ENCODE measurements around the gene ZC3H7B. TPM values are rescaled to one million over a fixed set of nuclear protein-coding genes. Genes with fewer than 3 reads are reported as not detected.

Gene ZC3H7B
- total and polyA plus RNA-seq, 2 experiments from 2014 or later: 5.4 to 54.9 TPM

- H3F3A ChIP-seq (ENCODE audit: insufficient read depth): no peaks in the 10 kb centered on the region
- H3K79me2 ChIP-seq (ENCODE audit: insufficient read depth): peaks cover 11% of the 10 kb centered on the region; the same call in 1 of the 2 replicates
- DNase-seq: no peak
- no peak overlapping the region for H2AFZ ChIP-seq
- TF ChIP-seq EZH2phosphoT487 (IDR thresholded peaks at IDR 0.05; ENCODE audit: insufficient read depth, low read depth): no peak
- no peak overlapping the region for H3K9ac ChIP-seq
- H3K4me3 ChIP-seq: no peak overlapping the region
- no peaks in the 10 kb centered on the region for H3K27me3 ChIP-seq (replicated peaks; ENCODE audit: insufficient read depth)
- no peaks in the 10 kb centered on the region for H4K20me1 ChIP-seq (ENCODE audit: insufficient read depth)
- no peaks in the 10 kb centered on the region for H3K9me2 ChIP-seq (ENCODE audit: insufficient read depth)
- no peak overlapping the region for H3K4me2 ChIP-seq (ENCODE audit: unreplicated experiment)
- H3K27ac ChIP-seq: no peak overlapping the region
- peaks cover 38% of the 10 kb centered on the region for H3K36me3 ChIP-seq (ENCODE audit: low read depth)
- no peaks in the 10 kb centered on the region for H3K9me3 ChIP-seq (ENCODE audit: low read depth)
- 97% methylated on average over 16 of the region's 16 CpGs for WGBS, 2 experiments (ENCODE audit: low coverage in 1 of 2, low lambda C conversion rate in 2 of 2, missing lambda C conversion rate in 2 of 2)
- no peaks in the 10 kb centered on the region for H3K4me1 ChIP-seq (ENCODE audit: insufficient read depth)
- in situ Hi-C loops (cut with MboI): no loop called here
These were observed 33.4 kb upstream of the ZC3H7B start for GRCh38 chr22:41267958-41268357.

DNA sequence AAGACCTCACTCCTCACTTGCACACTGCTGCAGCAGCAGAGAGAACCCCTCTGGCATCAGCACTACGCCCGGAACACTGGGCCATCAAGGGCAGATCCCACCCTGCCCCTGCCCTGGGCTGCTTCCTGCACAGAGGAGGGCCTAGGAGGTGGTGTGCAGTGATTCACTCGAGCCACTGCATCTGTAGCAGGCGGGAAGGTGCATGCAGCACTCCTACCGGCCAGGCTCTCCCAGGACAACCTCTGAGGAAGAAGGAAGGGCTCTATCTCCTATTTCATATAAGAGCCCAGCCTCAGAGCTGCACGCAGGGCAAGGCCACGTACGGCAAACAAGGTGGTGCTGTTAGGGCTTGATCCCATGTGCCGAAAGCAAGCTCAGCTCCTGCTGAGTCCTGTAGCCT, 29.5 kb upstream of the ZC3H7B start:
- no peaks in the 10 kb centered on the region for H4K20me1 ChIP-seq (ENCODE audit: insufficient read depth)
- H3K27ac ChIP-seq: no peak overlapping the region
- no peak for DNase-seq
- H3K9ac ChIP-seq: no peak overlapping the region
- H3K4me2 ChIP-seq (ENCODE audit: unreplicated experiment): no peak overlapping the region
- H3K36me3 ChIP-seq (ENCODE audit: low read depth): peaks cover 45% of the 10 kb centered on the region
- no peaks in the 10 kb centered on the region for H3K9me3 ChIP-seq (ENCODE audit: low read depth)
- H2AFZ ChIP-seq: no peak overlapping the region
- in situ Hi-C loops (cut with MboI): no loop called here
- TF ChIP-seq EZH2 (IDR thresholded peaks at IDR 0.05; ENCODE audit: insufficient read depth, poor library complexity, severe bottlenecking): no peak
- TF ChIP-seq EZH2phosphoT487 (IDR thresholded peaks at IDR 0.05; ENCODE audit: insufficient read depth, low read depth): no peak
- H3K27me3 ChIP-seq (replicated peaks; ENCODE audit: insufficient read depth): no peaks in the 10 kb centered on the region
- H3K4me3 ChIP-seq: no peak overlapping the region
- H3K79me2 ChIP-seq (ENCODE audit: insufficient read depth): peaks cover 40% of the 10 kb centered on the region
- H3K9me2 ChIP-seq (ENCODE audit: insufficient read depth): no peaks in the 10 kb centered on the region
- WGBS, 2 experiments (ENCODE audit: low coverage in 1 of 2, low lambda C conversion rate in 2 of 2, missing lambda C conversion rate in 2 of 2): 98 to 99% methylated on average over 9 of the region's 9 CpGs
- no peaks in the 10 kb centered on the region for H3K4me1 ChIP-seq (ENCODE audit: insufficient read depth)
- no peaks in the 10 kb centered on the region for H3F3A ChIP-seq (ENCODE audit: insufficient read depth)

DNA sequence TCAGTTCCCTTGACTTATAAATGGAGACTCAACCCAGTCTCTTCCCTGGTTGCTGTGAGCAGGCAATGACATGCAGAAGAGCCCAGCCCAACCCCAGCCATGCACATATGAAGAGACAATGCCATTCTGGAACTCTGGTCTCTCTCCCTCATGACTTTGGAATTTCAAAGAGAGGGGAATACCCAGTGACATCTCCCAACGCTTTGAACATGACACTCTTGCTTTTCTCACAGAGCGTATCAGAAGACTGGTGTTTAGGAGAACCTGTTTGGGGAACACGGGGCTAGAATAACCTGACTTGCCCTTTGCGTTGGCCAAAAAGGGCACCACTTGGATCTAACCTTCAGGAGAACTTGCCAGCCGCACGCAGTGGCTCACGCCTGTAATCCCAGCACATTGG, 28.2 kb upstream of the ZC3H7B start:
- Histone ChIP-seq H3F3A (ENCODE audit: insufficient read depth) (no peaks in the 10 kb centered on the region), H3K79me2 (ENCODE audit: insufficient read depth) (peaks cover 50% of the 10 kb centered on the region), H3K9me2 (ENCODE audit: insufficient read depth) (no peaks in the 10 kb centered on the region), H3K4me3 (no peak overlapping the region), H3K9ac (no peak overlapping the region), H3K9me3 (ENCODE audit: low read depth) (no peaks in the 10 kb centered on the region), H3K36me3 (ENCODE audit: low read depth) (peaks cover 52% of the 10 kb centered on the region), H3K4me1 (ENCODE audit: insufficient read depth) (no peaks in the 10 kb centered on the region), H3K4me2 (ENCODE audit: unreplicated experiment) (no peak overlapping the region), H3K27ac (no peak overlapping the region), H3K27me3 (replicated peaks; ENCODE audit: insufficient read depth) (no peaks in the 10 kb centered on the region), H2AFZ (no peak overlapping the region), H4K20me1 (ENCODE audit: insufficient read depth) (no peaks in the 10 kb centered on the region)
- DNase-seq: no peak
- in situ Hi-C loops (cut with MboI): no loop called here
- TF ChIP-seq EZH2 (IDR thresholded peaks at IDR 0.05; ENCODE audit: insufficient read depth, poor library complexity, severe bottlenecking) (no peak), EZH2phosphoT487 (IDR thresholded peaks at IDR 0.05; ENCODE audit: insufficient read depth, low read depth) (no peak)
- 92 to 95% methylated on average over 7 of the region's 7 CpGs for WGBS, 2 experiments (ENCODE audit: low coverage in 1 of 2, low lambda C conversion rate in 2 of 2, missing lambda C conversion rate in 2 of 2)

DNA sequence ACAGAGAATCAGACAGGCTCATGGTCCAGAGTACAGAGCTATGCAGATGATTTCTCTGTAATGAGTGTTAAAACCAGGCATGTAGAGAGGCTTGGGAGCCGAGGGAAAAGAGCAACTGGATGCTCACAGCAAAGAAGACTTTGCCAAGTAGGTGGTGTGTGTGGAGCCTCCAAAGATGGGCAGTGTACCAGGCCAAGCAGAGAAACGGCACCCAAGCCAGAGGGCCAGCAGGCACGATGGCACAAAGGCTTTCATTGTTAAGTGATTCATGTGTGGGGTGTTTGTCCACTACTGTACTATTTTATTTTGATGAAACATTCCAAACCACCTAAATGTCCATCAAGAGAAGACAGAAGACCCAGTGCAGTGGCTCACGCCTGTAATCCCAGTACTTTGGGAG, 26.5 kb upstream of the ZC3H7B start:
- no peaks in the 10 kb centered on the region for H3K4me1 ChIP-seq (ENCODE audit: insufficient read depth)
- in situ Hi-C loops (cut with MboI): no loop called here
- DNase-seq: no peak
- no peaks in the 10 kb centered on the region for H3K27me3 ChIP-seq (replicated peaks; ENCODE audit: insufficient read depth)
- H3K79me2 ChIP-seq (ENCODE audit: insufficient read depth): peaks cover 62% of the 10 kb centered on the region
- no peaks in the 10 kb centered on the region for H3K9me3 ChIP-seq (ENCODE audit: low read depth)
- no peak overlapping the region for H2AFZ ChIP-seq
- H3K36me3 ChIP-seq (ENCODE audit: low read depth): peaks cover 43% of the 10 kb centered on the region
- H3K4me3 ChIP-seq: no peak overlapping the region
- H3F3A ChIP-seq (ENCODE audit: insufficient read depth): peaks cover 4% of the 10 kb centered on the region; the same call in 1 of the 2 replicates
- WGBS, 2 experiments (ENCODE audit: low coverage in 1 of 2, low lambda C conversion rate in 2 of 2, missing lambda C conversion rate in 2 of 2): 83 to 93% methylated on average over 4 of the region's 4 CpGs
- TF ChIP-seq EZH2 (IDR thresholded peaks at IDR 0.05; ENCODE audit: insufficient read depth, poor library complexity, severe bottlenecking): no peak
- H3K4me2 ChIP-seq (ENCODE audit: unreplicated experiment): no peak overlapping the region
- H3K9me2 ChIP-seq (ENCODE audit: insufficient read depth): no peaks in the 10 kb centered on the region
- H4K20me1 ChIP-seq (ENCODE audit: insufficient read depth): no peaks in the 10 kb centered on the region
- H3K27ac ChIP-seq: no peak overlapping the region
- H3K9ac ChIP-seq: no peak overlapping the region

- in situ Hi-C loops (cut with MboI): no loop called here
- Histone ChIP-seq H3K79me2 (ENCODE audit: insufficient read depth) (peaks cover 95% of the 10 kb centered on the region), H3K9me3 (ENCODE audit: low read depth) (no peaks in the 10 kb centered on the region), H4K20me1 (ENCODE audit: insufficient read depth) (no peaks in the 10 kb centered on the region), H3K27me3 (replicated peaks; ENCODE audit: insufficient read depth) (no peaks in the 10 kb centered on the region), H3K36me3 (ENCODE audit: low read depth) (peaks cover 33% of the 10 kb centered on the region), H3K27ac (no peak overlapping the region), H3K9me2 (ENCODE audit: insufficient read depth) (no peaks in the 10 kb centered on the region), H3K4me2 (ENCODE audit: unreplicated experiment) (no peak overlapping the region), H2AFZ (no peak overlapping the region), H3K9ac (no peak overlapping the region), H3K4me1 (ENCODE audit: insufficient read depth) (peaks cover 7% of the 10 kb centered on the region), H3F3A (ENCODE audit: insufficient read depth) (peaks cover 9% of the 10 kb centered on the region; the same call in 1 of the 2 replicates), H3K4me3 (no peak overlapping the region)
- WGBS, 2 experiments (ENCODE audit: low coverage in 1 of 2, low lambda C conversion rate in 2 of 2, missing lambda C conversion rate in 2 of 2): 85 to 88% methylated on average over 3 of the region's 3 CpGs
- DNase-seq: no peak
- no peak for TF ChIP-seq EZH2 (IDR thresholded peaks at IDR 0.05; ENCODE audit: insufficient read depth, poor library complexity, severe bottlenecking)
- no peak for TF ChIP-seq EZH2phosphoT487 (IDR thresholded peaks at IDR 0.05; ENCODE audit: insufficient read depth, low read depth)
These were observed 21.3 kb upstream of the ZC3H7B start for GRCh38 chr22:41280065-41280464.
